Thyroid gland (tissue), 4 donors: Measurements from ENCODE around the gene CHST2.

ENCODE experiments used
- CTCF ChIP-seq, 6 experiments: fragments of 200-600 bp in 3 of 6; fragments of 450-650 bp in 3 of 6; sonication (generic) in 3 of 6; IDR thresholded peaks; one replicate each; pipeline ENCODE4 v1.5.1; 2016 to 2019; ENCODE audit warnings: antibody characterized with exemption in 6 of 6, mild to moderate bottlenecking in 2 of 6, inconsistent platforms in 1 of 6, moderate library complexity in 1 of 6
- POLR2A ChIP-seq, 2 donors: fragments of 450-650 bp; IDR thresholded peaks; one replicate each; pipeline ENCODE4 v1.6.1; 2017; ENCODE audit warnings: antibody characterized with exemption in 2 of 2, mild to moderate bottlenecking in 2 of 2, moderate library complexity in 1 of 2

GRCh38 chr3:143100451-143100850 is 19.1 kb upstream of the CHST2 start:
- TF ChIP-seq CTCF (IDR thresholded peaks at IDR 0.05) (no peak), POLR2A (IDR thresholded peaks at IDR 0.05) (no peak)
